GM12891 (cell line): Measurements from ENCODE around the gene ATG7.
"Not testable (repeated sequence)": the region's sequence is repeated elsewhere in the genome, so short reads cannot be mapped to it uniquely, and the experiment has no call there.

Experiments used
- DNase-seq: peaks from one replicate; pipeline ENCODE4 v3.0.0; 2011; ENCODE audit warnings: low spot score; ENCODE audit not compliant: insufficient read length
- FAIRE-seq: peaks from 2 replicates; lab custom pipeline; 2011; peaks lifted over from hg19 to GRCh38; lab: Jason Lieb, UNC
- PAX5 ChIP-seq: IDR thresholded peaks from 2 replicates; pipeline ENCODE4 v1.6.1; 2011; ENCODE audit warnings: low read length, moderate library complexity, mild to moderate bottlenecking; ENCODE audit not compliant: insufficient read depth, severe bottlenecking
- POLR2A ChIP-seq: IDR thresholded peaks from 2 replicates; pipeline ENCODE4 v1.6.1; 2011; ENCODE audit warnings: low read depth, low read length, control low read depth
- POLR2AphosphoS5 ChIP-seq: IDR thresholded peaks from 2 replicates; pipeline ENCODE4 v1.6.1; 2011; ENCODE audit warnings: low read depth, low read length, control low read depth
- POU2F2 ChIP-seq: IDR thresholded peaks from 2 replicates; pipeline ENCODE4 v1.6.1; 2011; ENCODE audit warnings: low read depth, mild to moderate bottlenecking, control low read depth, low read length, moderate library complexity
- SPI1 ChIP-seq: IDR thresholded peaks from 2 replicates; pipeline ENCODE4 v1.6.1; 2011; ENCODE audit warnings: low read depth, low read length, control low read depth
- TAF1 ChIP-seq: IDR thresholded peaks from 2 replicates; pipeline ENCODE4 v1.6.1; 2011; ENCODE audit warnings: low read depth, low read length, control low read depth

Gene ATG7

GRCh38 chr3:11507719-11508118 lies 235.5 kb downstream of the ATG7 start:
- TF ChIP-seq PAX5 (no peak), TAF1 (no peak), SPI1 (no peak), POU2F2 (no peak), POLR2AphosphoS5 (no peak), POLR2A (no peak)
- FAIRE-seq: no peak

GRCh38 chr3:11508346-11509172 lies 236.4 kb downstream of the ATG7 start:
- DNase-seq (no peak), FAIRE-seq (no peak)
- TF ChIP-seq PAX5 (no peak), SPI1 (no peak), TAF1 (no peak), POLR2A (no peak), POU2F2 (no peak), POLR2AphosphoS5 (no peak)

More at GRCh38 chr3:11507719-11508118, 235.5 kb downstream of the ATG7 start:
- DNase-seq: no peak

- no peak for DNase-seq
- no peak for TF ChIP-seq POLR2AphosphoS5
- TF ChIP-seq TAF1: no peak
- no peak for TF ChIP-seq POLR2A
- TF ChIP-seq PAX5: no peak
- no peak for TF ChIP-seq POU2F2
- no peak for TF ChIP-seq SPI1
- no peak for FAIRE-seq
These were observed 237.2 kb downstream of the ATG7 start for GRCh38 chr3:11509173-11510000.

- no peak for TF ChIP-seq POLR2AphosphoS5
- TF ChIP-seq PAX5: no peak
- no peak for TF ChIP-seq POLR2A
- no peak for TF ChIP-seq SPI1
- TF ChIP-seq POU2F2: no peak
- TF ChIP-seq TAF1: no peak
- FAIRE-seq (no peak), DNase-seq (no peak)
These were observed 237.8 kb downstream of the ATG7 start for GRCh38 chr3:11510001-11510340.

- FAIRE-seq: no peak
- TF ChIP-seq POLR2A: no peak
- TF ChIP-seq TAF1: no peak
- no peak for TF ChIP-seq SPI1
- no peak for TF ChIP-seq POLR2AphosphoS5
- TF ChIP-seq PAX5: no peak
- no peak for TF ChIP-seq POU2F2
- no peak for DNase-seq
These were observed 238.2 kb downstream of the ATG7 start for GRCh38 chr3:11510356-11510755.

GRCh38 chr3:11511606-11512005 lies 239.4 kb downstream of the ATG7 start:
- not testable (repeated sequence) for DNase-seq, FAIRE-seq

GRCh38 chr3:11513125-11513816 lies 241.1 kb downstream of the ATG7 start:
- not testable (repeated sequence) for DNase-seq, FAIRE-seq

GRCh38 chr3:11513817-11514135 lies 241.6 kb downstream of the ATG7 start:
- TF ChIP-seq SPI1: no peak
- no peak for TF ChIP-seq POLR2A
- FAIRE-seq: no peak
- DNase-seq: no peak

GRCh38 chr3:11514191-11514821 lies 242.1 kb downstream of the ATG7 start:
- FAIRE-seq (no peak), DNase-seq (no peak)

GRCh38 chr3:11517601-11518000 lies 245.4 kb downstream of the ATG7 start:
- FAIRE-seq (no peak), DNase-seq (no peak)
- TF ChIP-seq TAF1: no peak
- no peak for TF ChIP-seq PAX5
- TF ChIP-seq SPI1: no peak
- no peak for TF ChIP-seq POLR2A
- no peak for TF ChIP-seq POLR2AphosphoS5
- TF ChIP-seq POU2F2: no peak

More at GRCh38 chr3:11514191-11514821, 242.1 kb downstream of the ATG7 start:
- TF ChIP-seq PAX5: no peak
- TF ChIP-seq POLR2AphosphoS5: no peak
- TF ChIP-seq POLR2A: no peak
